Ovary (tissue), 9 donors: ENCODE results near the gene ZNF567. TPM values are rescaled to one million over a fixed set of nuclear protein-coding genes. Genes with fewer than 3 reads are reported as not detected.
"Not testable (repeated sequence)": the region's sequence is repeated elsewhere in the genome, so short reads cannot be mapped to it uniquely, and the experiment has no call there.

Experiments used
- DNase-seq, 5 donors: peaks; one replicate each; pipeline ENCODE4 v3.0.0-alpha.2; 2019 to 2020
- H3K27ac ChIP-seq, 2 donors: fragments of 200-600 bp; one replicate each; pipeline versions ENCODE4 v1.5.1 to v1.8.0; 2019 to 2022
- H3K27me3 ChIP-seq: fragments of 200-600 bp; one replicate; pipeline ENCODE4 v1.8.0; 2022
- H3K36me3 ChIP-seq: fragments of 200-600 bp; sonication (generic); one replicate; pipeline ENCODE4 v1.5.1; 2019
- H3K4me1 ChIP-seq: one replicate; pipeline ENCODE4 v1.8.1; 2013; ENCODE audit warnings: mild to moderate bottlenecking, moderate library complexity; ENCODE audit not compliant: insufficient read depth
- H3K4me3 ChIP-seq: fragments of 200-600 bp; sonication (generic); one replicate; pipeline ENCODE4 v1.5.1; 2017
- H3K9me3 ChIP-seq, 2 donors: fragments of 200-600 bp in 1 of 2; sonication (generic) in 1 of 2; one replicate each; pipeline versions ENCODE4 v1.5.1 to v1.8.1; 2013 to 2019; ENCODE audit warnings: mild to moderate bottlenecking in 1 of 2, moderate library complexity in 1 of 2
- CTCF ChIP-seq, 3 donors: fragments of 450-650 bp in 2 of 3; fragments of 200-600 bp in 1 of 3; IDR thresholded peaks; one replicate each; pipeline versions ENCODE4 v1.5.1 to v1.8.0; 2016 to 2022; ENCODE audit warnings: antibody characterized with exemption in 3 of 3, mild to moderate bottlenecking in 1 of 3
- EP300 ChIP-seq: sonication (generic); formaldehyde crosslinking; IDR thresholded peaks from one replicate; pipeline ENCODE4 v1.6.1; 2017; ENCODE audit warnings: antibody characterized with exemption
- POLR2A ChIP-seq: fragments of 450-650 bp; IDR thresholded peaks from one replicate; pipeline ENCODE4 v1.6.1; 2017; ENCODE audit warnings: antibody characterized with exemption, mild to moderate bottlenecking, moderate library complexity
- WGBS, 3 donors: extraction: QIAGEN DNeasy Blood & Tissue Kit in 1 of 3; methylation state at CpG; one replicate each; pipeline versions ENCODE4 v1.1.5 to v1.1.7; 2013 to 2017; 5-methylcytosine and 5-hydroxymethylcytosine counted together
- intact Hi-C, 4 donors: fragments of 100-400 bp; cut with DNase I; formaldehyde crosslinking; loops; one replicate each; pipeline versions ENCODE4 v1.11.0 to v1.15.1; 2022 to 2023
- polyA plus RNA-seq, 2 donors: library from polyadenylated mRNA; stranded (reverse); fragments of 200-250 nt in 1 of 2; fragments of 350-450 nt in 1 of 2; fragmentation: Illumina TruSeq in 1 of 2; extraction: RNeasy Lipid Tissue Mini Kit (QIAGEN cat#74804) in 1 of 2; gene quantifications; one replicate each; pipeline ENCODE4 v1.2.3, GENCODE V29; 2013 to 2014
- total RNA-seq, 7 donors: library from RNA; depleted of rRNA in 2 of 7; stranded (reverse); fragments of >200 nt in 2 of 7; fragmentation: NEBNext Ultra II Directional in 3 of 7; extraction: Animal tissue kit (Norgen Biotek cat#: 25700) in 3 of 7; gene quantifications; one replicate each; pipeline versions ENCODE4 v1.1.0 to v1.2.4, GENCODE V29; 2016 to 2023
- donor health status: DM: no; HTN: no; CAD: no; lungs with moderate emphysema.
- donor health status: DM: no; HTN: no; CAD: no.
- donor health status: Bipolar disorder and iron deficiency.
- donor health status: DM: yes; HTN: yes; CAD: no.
- donor health status: DM: no; HTN: no; CAD: no.
- donor health status: DM: yes; HTN: yes; CAD: no.

ZNF567 gene
- total and polyA plus RNA-seq, 9 donors: 4.3 to 12.6 (median 8.4) TPM

DNA sequence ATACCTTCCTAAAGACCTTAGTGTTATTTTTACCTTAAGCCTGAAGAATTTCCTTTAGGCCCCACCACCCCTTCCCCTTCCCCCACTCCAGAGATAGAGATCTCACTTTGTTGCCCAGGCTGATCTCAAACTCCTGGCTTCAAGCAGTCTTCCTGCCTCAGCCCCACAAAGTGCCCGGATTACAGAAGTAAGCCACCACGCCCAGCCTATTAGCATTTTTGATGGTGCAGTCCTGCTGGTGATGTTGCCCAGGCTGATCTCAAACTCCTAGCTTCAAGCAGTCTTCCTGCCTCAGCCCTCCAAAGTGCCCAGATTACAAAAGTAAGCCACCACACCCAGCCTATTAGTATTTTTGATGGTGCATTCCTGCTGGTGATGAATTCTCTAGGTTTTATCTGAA lies 22.0 kb downstream of the ZNF567 start:
- H3K27me3 ChIP-seq: no peaks in the 10 kb centered on the region
- 68 to 86% (median 80%) methylated on average over 2 of the region's 2 CpGs for WGBS, 3 donors
- intact Hi-C loops: no loop called here
- TF ChIP-seq CTCF (IDR thresholded peaks at IDR 0.05): no peak
- TF ChIP-seq EP300: no peak
- TF ChIP-seq POLR2A: no peak
- DNase-seq: no peak
- no peak overlapping the region for H3K4me3 ChIP-seq
- no peaks in the 10 kb centered on the region for H3K4me1 ChIP-seq
- no peak overlapping the region for H3K27ac ChIP-seq
- H3K9me3 ChIP-seq: peaks cover 0 to 59% of the 10 kb centered on the region in 2 donors
- H3K36me3 ChIP-seq: no peaks in the 10 kb centered on the region

DNA sequence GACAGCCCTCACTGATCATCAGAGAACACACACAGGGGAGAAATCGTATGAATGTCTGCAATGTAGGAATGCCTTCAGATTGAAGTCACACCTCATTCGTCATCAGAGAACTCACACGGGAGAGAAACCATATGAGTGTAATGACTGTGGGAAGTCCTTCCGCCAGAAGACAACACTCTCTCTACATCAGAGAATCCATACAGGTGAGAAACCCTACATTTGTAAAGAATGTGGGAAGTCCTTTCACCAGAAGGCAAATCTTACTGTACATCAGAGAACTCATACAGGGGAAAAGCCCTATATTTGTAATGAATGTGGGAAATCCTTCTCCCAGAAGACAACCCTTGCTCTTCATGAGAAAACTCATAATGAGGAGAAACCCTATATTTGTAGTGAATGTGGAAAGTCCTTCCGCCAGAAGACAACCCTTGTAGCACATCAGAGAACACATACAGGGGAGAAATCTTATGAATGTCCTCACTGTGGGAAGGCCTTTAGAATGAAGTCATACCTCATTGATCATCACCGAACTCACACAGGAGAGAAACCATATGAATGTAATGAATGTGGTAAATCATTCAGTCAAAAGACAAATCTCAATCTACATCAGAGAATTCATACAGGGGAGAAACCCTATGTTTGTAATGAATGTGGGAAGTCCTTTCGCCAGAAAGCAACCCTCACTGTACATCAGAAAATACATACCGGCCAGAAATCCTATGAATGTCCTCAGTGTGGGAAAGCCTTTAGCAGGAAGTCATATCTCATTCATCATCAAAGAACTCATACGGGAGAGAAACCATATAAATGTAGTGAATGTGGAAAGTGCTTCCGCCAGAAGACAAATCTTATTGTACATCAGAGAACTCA lies 32.5 kb downstream of the ZNF567 start:
- TF ChIP-seq CTCF (IDR thresholded peaks at IDR 0.05) (no peak), EP300 (no peak), POLR2A (no peak)
- H3K36me3 ChIP-seq: no peaks in the 10 kb centered on the region
- H3K4me3 ChIP-seq: no peak overlapping the region
- H3K4me1 ChIP-seq: no peaks in the 10 kb centered on the region
- no peak overlapping the region for H3K27ac ChIP-seq
- peaks cover 16 to 54% of the 10 kb centered on the region in 2 donors for H3K9me3 ChIP-seq
- intact Hi-C loops: no loop called here
- 97 to 98% (median 97%) methylated on average over 10 of the region's 10 CpGs for WGBS, 3 donors
- no peak for DNase-seq
- no peaks in the 10 kb centered on the region for H3K27me3 ChIP-seq

DNA sequence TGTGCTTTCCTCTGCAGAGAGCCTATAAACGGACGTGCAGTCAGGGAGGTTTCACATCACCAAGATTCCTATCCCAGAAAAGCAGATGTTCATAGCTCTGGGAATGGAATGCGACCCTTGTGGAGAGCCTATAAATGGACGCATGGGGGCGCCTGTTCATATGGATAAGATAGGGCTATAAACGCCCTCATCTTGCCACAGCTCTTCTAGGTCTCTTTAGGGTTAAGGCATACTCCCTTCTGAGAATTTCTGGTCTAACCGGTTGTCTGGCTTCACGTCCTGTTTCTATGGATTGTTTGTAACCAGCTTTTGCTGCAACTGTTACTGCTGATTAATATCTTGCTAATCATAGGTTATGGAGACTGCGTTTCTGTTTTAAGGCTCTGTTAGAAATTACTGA lies 48.8 kb downstream of the ZNF567 start:
- peaks cover 0 to 17% of the 10 kb centered on the region in 2 donors for H3K9me3 ChIP-seq
- WGBS, 3 donors: 55 to 66% (median 58%) methylated on average over 9 of the region's 9 CpGs
- H3K36me3 ChIP-seq, H3K4me3 ChIP-seq, DNase-seq, H3K27ac ChIP-seq, H3K4me1 ChIP-seq, intact Hi-C loops, H3K27me3 ChIP-seq: not testable (repeated sequence)

DNA sequence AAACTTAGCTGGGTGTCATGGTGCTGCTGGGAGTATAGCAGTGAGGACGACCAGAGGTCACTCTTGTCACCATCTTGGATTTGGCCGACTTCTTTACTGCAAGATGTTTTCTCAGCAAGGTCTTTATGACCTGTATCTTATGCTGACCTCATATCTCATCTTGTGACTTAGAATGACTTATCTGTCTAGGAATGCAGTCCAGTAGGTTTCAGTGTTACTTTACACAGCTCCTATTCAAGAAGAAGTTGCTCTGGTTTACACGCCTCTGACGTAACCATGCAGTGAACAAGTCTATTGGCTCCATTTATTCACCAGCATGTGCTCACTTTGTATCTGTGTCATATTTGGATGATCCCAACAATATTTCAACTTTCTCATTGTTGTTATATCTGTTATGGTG lies 58.5 kb downstream of the ZNF567 start:
- H3K27me3 ChIP-seq: no peaks in the 10 kb centered on the region
- H3K27ac ChIP-seq: no peak overlapping the region
- no peak overlapping the region for H3K4me3 ChIP-seq
- 98 to 99% (median 99%) methylated on average over 4 of the region's 4 CpGs for WGBS, 3 donors
- no peak for DNase-seq
- no peaks in the 10 kb centered on the region for H3K4me1 ChIP-seq
- H3K36me3 ChIP-seq: peaks cover 2% of the 10 kb centered on the region
- H3K9me3 ChIP-seq: peaks cover 15 to 68% of the 10 kb centered on the region in 2 donors
- intact Hi-C loops: no loop called here
- TF ChIP-seq EP300 (no peak), CTCF (IDR thresholded peaks at IDR 0.05) (no peak), POLR2A (no peak)

DNA sequence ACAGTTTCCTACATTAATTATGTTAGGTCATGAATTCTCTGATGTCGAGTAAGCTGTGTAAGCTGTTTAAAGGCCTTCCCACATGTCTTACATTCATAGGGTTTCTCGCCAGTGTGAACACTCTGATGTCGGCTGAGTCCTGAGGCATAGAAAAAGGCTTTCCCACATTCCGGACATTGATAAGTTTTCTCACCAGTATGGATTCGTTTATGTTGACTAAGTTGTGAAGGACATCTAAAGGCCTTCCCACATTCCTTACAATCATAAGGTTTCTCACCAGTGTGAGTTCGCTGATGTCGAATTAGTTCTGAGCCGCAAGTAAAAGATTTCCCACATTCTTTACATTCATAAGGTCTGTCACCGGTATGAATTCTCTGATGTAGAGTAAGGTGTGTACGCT lies 60.3 kb downstream of the ZNF567 start:
- no peak for DNase-seq
- no peaks in the 10 kb centered on the region for H3K4me1 ChIP-seq
- WGBS, 3 donors: 92 to 97% (median 97%) methylated on average over 10 of the region's 10 CpGs
- no peak overlapping the region for H3K4me3 ChIP-seq
- intact Hi-C loops: no loop called here
- TF ChIP-seq CTCF (IDR thresholded peaks at IDR 0.05) (no peak), POLR2A (no peak), EP300 (no peak)
- no peak overlapping the region for H3K27ac ChIP-seq
- no peaks in the 10 kb centered on the region for H3K27me3 ChIP-seq
- peaks cover 2% of the 10 kb centered on the region for H3K36me3 ChIP-seq
- H3K9me3 ChIP-seq: peaks cover 11 to 74% of the 10 kb centered on the region in 2 donors
